Measurements from ENCODE around the gene AQP5.

AQP5 gene

DNA sequence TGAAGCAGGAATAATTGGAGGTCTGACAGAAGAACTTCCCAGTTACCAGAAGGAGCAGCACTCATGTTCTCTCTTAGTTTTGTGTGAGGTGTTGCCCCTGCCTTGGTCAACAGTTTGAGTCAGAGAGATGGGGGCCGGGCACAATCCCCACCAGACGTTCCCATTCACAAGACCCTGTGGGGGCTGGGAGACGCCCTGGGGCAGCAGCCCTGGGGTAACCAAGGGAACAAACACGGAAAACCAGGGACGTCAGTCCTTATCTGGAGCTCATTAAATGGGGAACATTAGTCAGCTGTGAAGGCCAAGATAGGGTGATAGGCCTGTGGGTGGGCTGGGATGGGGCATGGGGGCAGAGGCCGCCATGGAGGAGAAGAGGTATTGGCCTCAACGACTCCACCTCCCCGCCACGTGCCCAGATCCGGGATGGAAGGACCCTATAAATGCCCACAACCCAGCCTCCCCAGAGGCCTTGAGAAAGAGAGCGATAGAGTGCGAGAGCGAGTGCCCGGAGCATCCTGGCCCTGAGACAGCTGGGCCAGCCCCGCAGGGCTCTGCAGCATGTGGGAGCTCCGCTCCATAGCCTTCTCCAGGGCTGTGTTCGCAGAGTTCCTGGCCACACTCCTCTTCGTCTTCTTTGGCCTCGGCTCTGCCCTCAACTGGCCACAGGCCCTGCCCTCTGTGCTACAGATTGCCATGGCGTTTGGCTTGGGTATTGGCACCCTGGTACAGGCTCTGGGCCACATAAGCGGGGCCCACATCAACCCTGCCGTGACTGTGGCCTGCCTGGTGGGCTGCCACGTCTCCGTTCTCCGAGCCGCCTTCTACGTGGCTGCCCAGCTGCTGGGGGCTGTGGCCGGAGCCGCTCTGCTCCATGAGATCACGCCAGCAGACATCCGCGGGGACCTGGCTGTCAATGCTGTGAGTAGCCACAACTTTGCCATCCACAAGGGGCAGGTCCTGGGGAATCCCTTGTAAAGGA, 11.1 kb upstream of the AQP5 start, which contains the start of gene AQP2:
AQP2 (plus strand) TSS at position 465 of the 979 bp plus-strand sequence; CDS start at position 559, 94 bp downstream.
- DNase-seq (ENCODE audit: low spot score): no peak

GRCh38 chr12:49951411-49952240, 10.0 kb upstream of the AQP5 start:
- DNase-seq (ENCODE audit: low spot score): no peak

- no peak for DNase-seq (ENCODE audit: low spot score)
Measured at GRCh38 chr12:49952391-49953055, 9.1 kb upstream of the AQP5 start.

DNA sequence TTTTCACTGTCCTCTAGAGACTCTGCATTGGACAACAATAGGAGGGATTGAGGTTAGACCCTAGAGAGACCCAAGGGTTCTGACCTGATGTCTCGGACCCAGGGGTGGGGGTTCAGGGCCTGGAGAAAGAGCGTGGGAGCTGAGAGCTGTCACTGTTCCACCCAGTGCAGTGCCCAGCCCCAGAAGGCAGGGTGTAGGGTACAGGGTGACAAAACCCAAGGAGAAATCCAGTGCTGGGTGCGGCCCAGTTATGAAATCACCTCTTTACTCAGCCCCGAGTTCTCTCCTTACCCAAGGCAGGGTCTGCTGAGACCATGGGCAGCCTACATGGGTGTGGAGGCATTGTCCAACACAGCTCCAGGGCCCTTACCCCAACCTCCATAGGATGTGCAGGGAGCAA, 8.5 kb upstream of the AQP5 start:
- no peak for DNase-seq (ENCODE audit: low spot score)

- DNase-seq (ENCODE audit: low spot score): no peak
Measured at GRCh38 chr12:49953961-49954846, 7.5 kb upstream of the AQP5 start.

- no peak for DNase-seq (ENCODE audit: low spot score)
Measured at GRCh38 chr12:49954863-49955830, 6.5 kb upstream of the AQP5 start.

DNA sequence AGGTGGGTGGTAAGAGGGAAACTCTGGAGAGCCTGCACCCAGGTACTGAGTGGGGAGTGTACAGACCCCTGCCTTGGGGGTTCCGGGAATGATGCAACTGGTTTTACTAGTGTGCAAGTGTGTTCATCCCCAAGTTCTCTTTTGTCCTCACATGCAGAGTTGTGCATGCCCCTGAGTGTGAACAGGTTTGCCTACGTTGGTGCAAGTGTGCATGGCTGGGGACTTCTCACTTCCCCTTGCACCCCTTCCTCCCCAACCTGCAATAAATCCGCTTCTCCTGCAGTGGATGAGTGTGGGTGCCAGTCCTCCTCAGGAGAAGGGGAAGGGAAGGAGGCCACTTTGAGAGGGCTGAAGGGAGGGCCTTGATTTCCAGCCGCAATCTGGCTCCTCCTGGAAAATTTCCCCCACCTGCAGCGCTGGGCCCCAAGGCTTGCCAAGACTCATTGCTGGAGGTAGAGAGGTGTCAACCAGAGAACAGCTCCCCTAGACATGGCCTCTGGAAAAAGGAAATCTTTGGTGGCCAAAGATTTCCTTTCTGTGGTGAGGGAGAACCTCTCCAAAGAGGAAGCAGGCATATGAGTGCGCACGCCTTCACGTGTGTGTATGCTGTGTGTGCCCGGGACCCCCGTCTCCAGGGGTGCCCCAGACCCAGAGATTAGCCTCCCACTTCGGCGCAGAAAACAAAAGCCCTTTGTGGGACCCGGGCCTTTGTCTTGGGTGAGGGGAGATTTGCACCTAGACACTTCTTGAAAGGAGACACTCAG, 5.6 kb upstream of the AQP5 start:
- DNase-seq (ENCODE audit: low spot score): no peak

GRCh38 chr12:49956663-49957569, 4.8 kb upstream of the AQP5 start:
- no peak for DNase-seq (ENCODE audit: low spot score)

DNA sequence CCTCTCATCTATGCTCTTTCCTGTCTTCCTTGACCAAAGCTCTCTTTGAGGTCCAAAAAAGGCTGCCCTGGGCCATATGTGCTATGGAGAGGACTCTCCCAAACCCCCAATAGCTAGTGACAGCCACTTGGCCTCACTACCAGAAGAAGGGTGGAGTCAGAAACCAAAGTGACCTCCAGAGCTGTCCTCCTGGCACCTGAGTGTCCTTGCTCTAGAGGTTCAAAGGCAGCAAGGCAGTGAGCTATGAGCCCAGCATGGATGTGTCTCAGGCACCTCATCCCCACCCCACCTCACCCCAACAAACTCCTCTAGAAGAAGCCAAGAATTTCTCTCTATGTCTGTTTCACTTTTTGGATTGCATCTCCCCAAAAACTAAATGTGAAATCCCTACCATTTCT, 4.1 kb upstream of the AQP5 start:
- no peak for DNase-seq (ENCODE audit: low spot score)

DNA sequence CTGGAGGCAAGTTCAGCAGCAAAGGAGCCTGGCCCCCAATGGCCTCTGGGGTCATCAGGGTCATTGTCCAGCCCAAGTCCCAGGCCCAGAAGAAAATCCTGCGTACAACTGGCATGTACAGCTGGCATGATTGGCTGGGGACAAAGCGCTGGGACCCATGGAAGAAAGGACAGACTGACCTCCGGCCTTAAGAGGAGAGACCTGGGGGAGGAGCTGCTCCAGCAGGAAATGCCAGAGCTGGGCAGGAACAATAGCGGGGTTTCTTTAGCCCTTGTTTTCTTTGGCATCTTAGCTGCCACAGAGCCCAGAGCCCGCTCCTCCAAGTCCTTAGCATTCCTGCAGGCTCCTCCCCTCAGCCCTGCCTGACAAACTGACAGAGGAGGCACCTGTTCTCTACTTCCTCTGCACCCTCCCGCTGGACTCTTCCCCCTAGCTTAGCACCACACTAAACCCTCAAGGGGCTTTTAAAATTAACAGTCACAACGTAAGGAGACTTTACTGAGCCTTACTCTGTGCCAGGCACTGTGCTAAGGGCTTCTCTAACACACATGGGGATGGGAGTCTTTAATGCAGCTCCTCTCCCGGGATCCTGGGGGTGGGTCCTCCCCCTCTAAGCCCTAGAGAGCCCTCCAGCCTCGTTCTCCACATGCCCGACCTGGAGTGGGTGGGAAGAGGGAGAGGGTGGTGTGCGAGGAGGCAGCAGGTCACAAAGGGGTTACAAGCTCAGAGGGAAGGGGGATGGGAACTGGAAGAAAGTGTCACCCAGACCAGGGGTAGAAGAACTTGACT, 1.8 kb upstream of the AQP5 start:
- DNase-seq (ENCODE audit: low spot score): no peak

- DNase-seq (ENCODE audit: low spot score): no peak
Measured at GRCh38 chr12:49960474-49961110, 1.1 kb upstream of the AQP5 start.

DNA sequence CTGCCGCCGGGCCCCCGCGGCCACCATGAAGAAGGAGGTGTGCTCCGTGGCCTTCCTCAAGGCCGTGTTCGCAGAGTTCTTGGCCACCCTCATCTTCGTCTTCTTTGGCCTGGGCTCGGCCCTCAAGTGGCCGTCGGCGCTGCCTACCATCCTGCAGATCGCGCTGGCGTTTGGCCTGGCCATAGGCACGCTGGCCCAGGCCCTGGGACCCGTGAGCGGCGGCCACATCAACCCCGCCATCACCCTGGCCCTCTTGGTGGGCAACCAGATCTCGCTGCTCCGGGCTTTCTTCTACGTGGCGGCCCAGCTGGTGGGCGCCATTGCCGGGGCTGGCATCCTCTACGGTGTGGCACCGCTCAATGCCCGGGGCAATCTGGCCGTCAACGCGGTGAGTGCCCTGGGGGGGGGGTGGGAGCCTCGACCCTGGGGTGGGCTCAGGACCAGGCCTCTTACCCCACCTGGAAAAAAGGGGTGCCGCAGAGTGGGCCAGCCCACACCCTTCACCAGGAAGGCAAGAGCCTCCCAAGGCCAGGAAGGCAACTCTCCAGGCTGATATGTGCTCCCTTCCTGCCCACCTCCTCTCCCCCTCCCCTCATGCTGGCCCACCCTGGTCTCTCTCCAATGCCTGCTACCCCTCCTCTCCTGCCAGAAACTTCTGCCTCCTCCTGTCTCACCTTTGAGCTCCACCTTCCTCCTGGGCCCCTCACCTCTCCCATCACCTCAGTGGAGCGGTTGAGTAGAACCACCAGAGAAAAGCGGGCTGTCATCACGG, 507 bp downstream of the AQP5 start:
- no peak for DNase-seq (ENCODE audit: low spot score)

DNA sequence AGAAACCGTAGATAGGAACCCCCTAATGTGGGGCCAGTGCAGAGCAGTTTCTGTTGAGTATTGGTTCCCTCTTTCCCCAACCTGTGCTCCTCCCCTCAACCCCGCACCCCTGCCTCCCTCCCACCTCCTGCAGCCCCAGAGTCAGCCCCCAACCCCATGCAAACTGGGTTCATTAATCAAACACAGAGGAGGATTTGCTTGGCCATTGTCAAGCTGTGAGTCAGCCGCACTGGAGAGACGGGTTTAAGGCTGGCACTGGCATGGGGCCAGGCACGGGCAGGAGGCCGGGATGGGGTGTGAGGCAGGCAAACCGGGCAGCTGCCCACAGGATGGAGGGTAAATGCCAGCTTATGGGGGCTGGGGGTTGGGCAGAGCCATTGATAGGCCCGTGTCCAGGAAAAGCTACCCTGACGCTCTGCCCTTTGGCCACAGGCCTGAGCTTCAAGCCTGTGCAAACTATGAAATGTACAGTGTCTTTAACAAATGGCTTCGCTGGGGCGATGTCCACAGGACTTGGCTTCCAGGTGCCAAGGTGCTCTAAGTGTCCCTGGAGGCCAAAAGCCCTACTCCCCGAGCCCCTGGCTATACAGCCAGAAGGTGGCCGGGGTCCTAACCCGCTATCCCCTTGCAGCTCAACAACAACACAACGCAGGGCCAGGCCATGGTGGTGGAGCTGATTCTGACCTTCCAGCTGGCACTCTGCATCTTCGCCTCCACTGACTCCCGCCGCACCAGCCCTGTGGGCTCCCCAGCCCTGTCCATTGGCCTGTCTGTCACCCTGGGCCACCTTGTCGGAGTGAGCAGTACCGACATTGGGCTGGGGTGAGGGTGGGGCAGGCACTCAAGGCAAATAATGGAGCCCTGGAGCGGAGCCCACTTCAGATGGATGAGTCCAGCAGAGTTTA, 1.4 kb downstream of the AQP5 start:
- DNase-seq (ENCODE audit: low spot score): no peak

GRCh38 chr12:49963976-49964815, 2.5 kb downstream of the AQP5 start:
- no peak for DNase-seq (ENCODE audit: low spot score)

Measured in ecto neural progenitor cell (in vitro differentiated cells).